ENCODE data around the gene PKD1L1. TPM values are rescaled to one million over a fixed set of nuclear protein-coding genes. Genes with fewer than 3 reads are reported as not detected.

Gene PKD1L1
- 0.24 and 0.40 TPM in 2 replicates for total RNA-seq

DNA sequence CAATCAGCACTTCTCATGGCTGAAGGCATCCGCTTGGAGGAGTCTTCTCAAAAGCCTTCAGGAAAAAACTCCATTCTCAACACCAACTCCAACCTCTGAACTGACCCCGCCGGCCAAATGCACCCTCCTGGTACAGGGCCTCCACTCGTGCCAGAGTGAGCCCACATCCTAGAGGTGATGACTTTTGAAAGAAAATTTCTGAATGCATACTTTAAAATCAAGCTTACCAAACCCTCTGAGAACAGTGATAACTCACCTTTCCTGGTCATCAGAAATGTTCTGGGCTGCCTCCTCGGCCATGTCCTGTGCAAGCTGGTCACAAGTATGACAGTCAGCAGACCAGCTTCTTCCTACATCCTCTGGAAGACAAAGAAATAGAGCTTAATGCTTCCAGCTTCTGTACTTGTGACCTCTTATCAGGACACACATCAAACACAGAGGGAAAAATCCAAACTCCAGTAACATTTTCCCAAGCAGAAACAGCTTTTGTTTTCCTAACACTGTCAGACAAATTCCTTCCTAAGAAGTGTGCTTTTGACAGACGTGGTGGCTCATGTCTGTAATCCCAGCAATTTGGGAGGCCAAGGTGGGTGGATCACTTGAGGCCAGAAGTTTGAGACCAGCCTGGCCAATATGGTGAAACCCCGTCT is at the start of gene PKD1L1:
Gene PKD1L1 (minus strand): TSS at position 326 of the 650 bp plus-strand sequence. CDS start 26 bp downstream, at position 300.
- Mint-ChIP-seq H3K4me3 (no peak within 1 kb of the TSS), H3K27ac (no peak within 1 kb of the TSS), H3K4me1 (no peaks in the 10 kb centered on the region), H3K27me3 (peaks cover 3% of the 10 kb centered on the region), H3K9me3 (no peaks in the 10 kb centered on the region), H3K36me3 (ENCODE audit: low read depth) (peaks cover 1% of the 10 kb centered on the region)
- intact Hi-C loops (cut with micrococcal nuclease), result loop anchor here (10.0 kb wide), 1 partner anchor 1907 kb away; no protein-coding TSS in a partner anchor
- TF ChIP-seq, protein P1, sequence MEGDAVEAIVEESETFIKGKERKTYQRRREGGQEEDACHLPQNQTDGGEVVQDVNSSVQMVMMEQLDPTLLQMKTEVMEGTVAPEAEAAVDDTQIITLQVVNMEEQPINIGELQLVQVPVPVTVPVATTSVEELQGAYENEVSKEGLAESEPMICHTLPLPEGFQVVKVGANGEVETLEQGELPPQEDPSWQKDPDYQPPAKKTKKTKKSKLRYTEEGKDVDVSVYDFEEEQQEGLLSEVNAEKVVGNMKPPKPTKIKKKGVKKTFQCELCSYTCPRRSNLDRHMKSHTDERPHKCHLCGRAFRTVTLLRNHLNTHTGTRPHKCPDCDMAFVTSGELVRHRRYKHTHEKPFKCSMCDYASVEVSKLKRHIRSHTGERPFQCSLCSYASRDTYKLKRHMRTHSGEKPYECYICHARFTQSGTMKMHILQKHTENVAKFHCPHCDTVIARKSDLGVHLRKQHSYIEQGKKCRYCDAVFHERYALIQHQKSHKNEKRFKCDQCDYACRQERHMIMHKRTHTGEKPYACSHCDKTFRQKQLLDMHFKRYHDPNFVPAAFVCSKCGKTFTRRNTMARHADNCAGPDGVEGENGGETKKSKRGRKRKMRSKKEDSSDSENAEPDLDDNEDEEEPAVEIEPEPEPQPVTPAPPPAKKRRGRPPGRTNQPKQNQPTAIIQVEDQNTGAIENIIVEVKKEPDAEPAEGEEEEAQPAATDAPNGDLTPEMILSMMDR (IDR thresholded peaks at IDR 0.05), result no peak
- ChIA-PET CTCF (interaction anchor here (0.7 kb wide), 1 partner anchor 9 kb away, joined by 3 read pairs; no protein-coding TSS in a partner anchor), POLR2A (no interaction called here)
- ATAC-seq (ENCODE audit: low read depth) (no peak), DNase-seq (no peak)

GRCh38 chr7:47992446-47992845 is 44.2 kb upstream of the PKD1L1 start:
- ATAC-seq (ENCODE audit: low read depth) (no peak), DNase-seq (no peak)
- no peaks in the 10 kb centered on the region for H3K27me3 Mint-ChIP-seq
- intact Hi-C loops (cut with micrococcal nuclease), result loop anchor here (2.0 kb wide), 1 partner anchor 42 kb away; the partner anchor contains the start of gene C7orf57
- H3K9me3 Mint-ChIP-seq, result no peaks in the 10 kb centered on the region
- H3K4me1 Mint-ChIP-seq, result peaks cover 14% of the 10 kb centered on the region
- POLR2A ChIA-PET, result interaction anchor here (0.6 to 1.8 kb wide), 6 partner anchors 10 to 118 kb away, joined by 3 to 11 read pairs (median 4); no protein-coding TSS in a partner anchor
- TF ChIP-seq, protein P1 (IDR thresholded peaks at IDR 0.05), result no peak
- peak overlapping the region; percentile 97 for H3K4me3 Mint-ChIP-seq
- peaks cover 2% of the 10 kb centered on the region for H3K36me3 Mint-ChIP-seq (ENCODE audit: low read depth)
- CTCF ChIA-PET, result interaction anchor here (0.8 to 3.5 kb wide), 17 partner anchors 8 to 726 kb away, joined by 3 to 108 read pairs (median 5); no protein-coding TSS in a partner anchor
- H3K27ac Mint-ChIP-seq, result peak overlapping the region; percentile 82

- POLR2A ChIA-PET, result interaction anchor here (0.6 to 1.8 kb wide), 6 partner anchors 9 to 118 kb away, joined by 3 to 11 read pairs (median 4); no protein-coding TSS in a partner anchor
- Mint-ChIP-seq H3K4me1 (peaks cover 14% of the 10 kb centered on the region), H3K9me3 (no peaks in the 10 kb centered on the region), H3K4me3 (peak overlapping the region; percentile 97), H3K27ac (peak overlapping the region; percentile 82), H3K27me3 (no peaks in the 10 kb centered on the region), H3K36me3 (ENCODE audit: low read depth) (peaks cover 2% of the 10 kb centered on the region)
- intact Hi-C loops (cut with micrococcal nuclease), result loop anchor here (1.0 to 2.0 kb wide), 5 partner anchors 13 to 118 kb away; partner anchors contain the start of genes C7orf57 and HUS1
- ATAC-seq (ENCODE audit: low read depth) (peak; percentile 98), DNase-seq (peak; percentile 78)
- TF ChIP-seq, protein P1 (IDR thresholded peaks at IDR 0.05), result peak; percentile 40
- CTCF ChIA-PET, result interaction anchor here (0.6 to 3.5 kb wide), 24 partner anchors 9 to 726 kb away, joined by 3 to 108 read pairs (median 4); no protein-coding TSS in a partner anchor
Measured at GRCh38 chr7:47991741-47992311, 43.6 kb upstream of the PKD1L1 start.

DNA sequence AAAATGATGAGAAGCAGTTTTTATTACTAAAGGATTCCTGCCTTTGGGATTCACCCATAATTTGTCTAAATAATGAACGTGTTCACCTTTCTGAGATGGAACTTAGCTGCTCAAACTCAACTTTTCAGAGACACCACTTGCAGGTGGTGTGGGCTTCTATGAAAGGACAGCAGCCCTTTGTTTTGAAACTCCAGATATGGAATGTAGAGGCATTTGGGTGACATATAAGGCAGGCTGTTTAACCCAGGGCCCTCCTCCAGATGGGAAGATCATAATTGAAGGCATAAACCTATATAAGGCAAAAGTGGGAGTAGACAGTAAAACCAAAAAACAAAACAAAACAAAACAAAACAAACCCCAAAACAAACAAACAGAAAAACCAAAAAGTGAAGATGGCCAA is 43.0 kb upstream of the PKD1L1 start:
- H3K36me3 Mint-ChIP-seq (ENCODE audit: low read depth), result peaks cover 2% of the 10 kb centered on the region
- TF ChIP-seq, protein P1 (IDR thresholded peaks at IDR 0.05), result no peak
- ChIA-PET POLR2A (interaction anchor here (1.2 to 1.8 kb wide), 4 partner anchors 9 to 119 kb away, joined by 3 to 11 read pairs (median 6); no protein-coding TSS in a partner anchor), CTCF (interaction anchor here (0.6 to 3.5 kb wide), 22 partner anchors 8 to 135 kb away, joined by 3 to 108 read pairs (median 4); no protein-coding TSS in a partner anchor)
- H3K4me1 Mint-ChIP-seq, result peaks cover 14% of the 10 kb centered on the region
- H3K27me3 Mint-ChIP-seq, result no peaks in the 10 kb centered on the region
- peak overlapping the region; percentile 82 for H3K27ac Mint-ChIP-seq
- intact Hi-C loops (cut with micrococcal nuclease), result loop anchor here (1.0 kb wide), 4 partner anchors 12 to 119 kb away; partner anchors contain the start of gene HUS1
- H3K9me3 Mint-ChIP-seq, result no peaks in the 10 kb centered on the region
- no peak for DNase-seq
- H3K4me3 Mint-ChIP-seq, result peak overlapping the region; percentile 97
- no peak for ATAC-seq (ENCODE audit: low read depth)

Measured in activated B cell treated with CpG ODN at 0.5 μM for 24 hours (primary cell).